Measurements from ENCODE around the gene TMEM229B. TPM values are rescaled to one million over a fixed set of nuclear protein-coding genes. Genes with fewer than 3 reads are reported as not detected.

Gene TMEM229B
- polyA plus RNA-seq, 2 donors = 0.26 to 0.28 TPM

DNA sequence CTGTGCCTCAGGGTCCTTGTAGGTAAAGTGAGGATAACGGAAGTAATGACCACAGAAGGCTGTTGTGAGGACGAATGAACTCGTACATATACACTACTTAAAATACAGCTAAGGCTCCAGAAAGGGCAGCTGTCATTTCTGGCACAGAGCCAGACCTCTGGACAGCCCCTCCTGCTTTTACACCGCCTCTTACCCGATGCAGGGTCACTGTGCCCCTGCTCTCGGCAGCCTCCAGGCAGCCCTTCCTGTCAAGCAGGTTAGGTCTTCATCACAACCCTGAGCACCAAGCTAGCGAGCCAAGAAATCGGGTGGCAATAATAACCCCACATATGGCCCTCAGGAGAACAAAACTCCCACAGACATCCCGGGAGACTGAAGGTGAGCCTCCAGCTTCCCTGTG lies 8.5 kb downstream of the TMEM229B start:
- H3K27me3 ChIP-seq (ENCODE audit: control insufficient read depth in 1 of 2, insufficient read depth in 2 of 2, low read length in 2 of 2) = no peaks in the 10 kb centered on the region
- no peak overlapping the region for H3K27ac ChIP-seq (ENCODE audit: low read depth in 2 of 2, low read length in 1 of 2)
- H3K4me1 ChIP-seq (ENCODE audit: control insufficient read depth in 2 of 2, insufficient read depth in 2 of 2, low read length in 1 of 2) = peaks cover 0 to 3% of the 10 kb centered on the region in 2 donors
- no peaks in the 10 kb centered on the region for H3K36me3 ChIP-seq (ENCODE audit: control insufficient read depth in 2 of 2, insufficient read depth in 2 of 2, low read length in 1 of 2)
- WGBS, 2 donors = 57 to 63% methylated on average over 9 of the region's 9 CpGs
- no peak overlapping the region for H3K4me3 ChIP-seq (ENCODE audit: low read depth in 1 of 2, low read length in 2 of 2)
- no peaks in the 10 kb centered on the region for H3K9me3 ChIP-seq (ENCODE audit: control insufficient read depth in 2 of 2, insufficient read depth in 1 of 2, low read depth in 1 of 2, low read length in 1 of 2)

GRCh38 chr14:67478800-67479084 lies 9.8 kb downstream of the TMEM229B start:
- WGBS, 2 donors = 86 to 91% methylated on average over 2 of the region's 2 CpGs
- no peaks in the 10 kb centered on the region for H3K27me3 ChIP-seq (ENCODE audit: control insufficient read depth in 1 of 2, insufficient read depth in 2 of 2, low read length in 2 of 2)
- peaks cover 0 to 3% of the 10 kb centered on the region in 2 donors for H3K4me1 ChIP-seq (ENCODE audit: control insufficient read depth in 2 of 2, insufficient read depth in 2 of 2, low read length in 1 of 2)
- no peak overlapping the region for H3K4me3 ChIP-seq (ENCODE audit: low read depth in 1 of 2, low read length in 2 of 2)
- H3K27ac ChIP-seq (ENCODE audit: low read depth in 2 of 2, low read length in 1 of 2) = no peak overlapping the region
- H3K9me3 ChIP-seq (ENCODE audit: control insufficient read depth in 2 of 2, insufficient read depth in 1 of 2, low read depth in 1 of 2, low read length in 1 of 2) = no peaks in the 10 kb centered on the region
- H3K36me3 ChIP-seq (ENCODE audit: control insufficient read depth in 2 of 2, insufficient read depth in 2 of 2, low read length in 1 of 2) = no peaks in the 10 kb centered on the region

DNA sequence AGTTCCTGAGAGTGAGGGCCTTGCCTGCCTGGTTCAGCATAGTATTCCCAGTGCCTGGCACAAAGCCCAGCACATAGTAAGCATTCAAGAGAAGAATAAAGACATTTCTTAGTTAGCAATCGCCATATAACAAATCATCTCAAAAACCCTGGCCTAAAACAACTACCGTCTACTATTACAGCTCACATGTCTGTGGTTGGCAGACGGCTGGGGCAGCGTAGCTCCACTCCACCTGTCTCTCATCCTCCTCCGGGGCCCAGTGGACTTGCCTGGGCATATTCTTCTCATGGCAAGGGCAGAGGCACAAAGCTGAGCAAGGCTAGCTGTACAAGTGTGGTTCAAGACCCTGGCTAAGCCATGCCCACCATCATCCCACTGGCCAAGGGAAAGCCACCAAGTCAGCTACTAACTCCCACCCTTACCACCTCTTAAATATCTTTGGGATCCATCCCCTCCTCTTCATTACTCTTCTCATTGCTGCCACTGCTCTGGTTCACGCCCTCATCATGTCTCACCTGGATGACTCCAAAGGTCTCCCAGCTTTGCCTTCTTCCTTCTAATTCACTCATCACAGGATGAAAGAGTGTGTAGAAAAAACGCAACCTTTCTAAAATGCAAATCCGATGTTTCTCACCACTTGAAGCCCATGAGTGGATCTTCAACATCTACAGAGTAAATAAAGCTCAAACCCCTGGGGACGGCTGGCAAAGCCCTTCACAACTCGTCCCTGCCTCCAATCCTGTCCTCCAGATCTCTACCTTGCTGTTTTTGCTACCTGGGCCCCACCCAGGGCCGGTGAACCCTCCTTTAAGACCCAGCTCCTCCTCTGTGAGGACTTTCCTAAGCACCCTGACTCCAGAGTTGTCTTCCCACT lies 10.4 kb downstream of the TMEM229B start:
- Histone ChIP-seq H3K36me3 (ENCODE audit: control insufficient read depth in 2 of 2, insufficient read depth in 2 of 2, low read length in 1 of 2) (no peaks in the 10 kb centered on the region), H3K27ac (ENCODE audit: low read depth in 2 of 2, low read length in 1 of 2) (no peak overlapping the region), H3K4me3 (ENCODE audit: low read depth in 1 of 2, low read length in 2 of 2) (no peak overlapping the region), H3K4me1 (ENCODE audit: control insufficient read depth in 2 of 2, insufficient read depth in 2 of 2, low read length in 1 of 2) (peaks cover 0 to 3% of the 10 kb centered on the region in 2 donors), H3K27me3 (ENCODE audit: control insufficient read depth in 1 of 2, insufficient read depth in 2 of 2, low read length in 2 of 2) (no peaks in the 10 kb centered on the region), H3K9me3 (ENCODE audit: control insufficient read depth in 2 of 2, insufficient read depth in 1 of 2, low read depth in 1 of 2, low read length in 1 of 2) (no peaks in the 10 kb centered on the region)
- WGBS, 2 donors = 71 to 78% methylated on average over 11 of the region's 11 CpGs

DNA sequence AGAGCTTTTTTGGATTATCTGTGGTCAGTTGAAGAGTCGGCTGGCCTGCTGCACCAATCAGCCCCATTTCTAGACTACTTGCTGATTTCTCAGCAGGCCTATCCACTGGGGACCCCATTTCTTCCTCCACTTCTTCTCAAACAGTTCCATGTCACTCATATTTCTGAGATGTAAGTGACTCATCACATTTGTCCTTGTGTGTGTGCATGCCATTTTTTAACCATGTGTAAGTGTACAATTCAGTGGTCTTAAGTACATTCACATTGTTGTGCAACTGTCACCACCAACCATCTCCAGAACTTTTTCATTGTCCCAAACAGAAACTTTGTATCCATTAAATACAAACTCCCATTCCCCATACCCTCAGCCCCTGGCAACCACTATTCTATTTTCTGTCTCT lies 14.2 kb downstream of the TMEM229B start:
- Histone ChIP-seq H3K27me3 (ENCODE audit: control insufficient read depth in 1 of 2, insufficient read depth in 2 of 2, low read length in 2 of 2) (no peaks in the 10 kb centered on the region), H3K4me3 (ENCODE audit: low read depth in 1 of 2, low read length in 2 of 2) (no peak overlapping the region), H3K27ac (ENCODE audit: low read depth in 2 of 2, low read length in 1 of 2) (no peak overlapping the region), H3K4me1 (ENCODE audit: control insufficient read depth in 2 of 2, insufficient read depth in 2 of 2, low read length in 1 of 2) (peaks cover 0 to 3% of the 10 kb centered on the region in 2 donors), H3K9me3 (ENCODE audit: control insufficient read depth in 2 of 2, insufficient read depth in 1 of 2, low read depth in 1 of 2, low read length in 1 of 2) (no peaks in the 10 kb centered on the region), H3K36me3 (ENCODE audit: control insufficient read depth in 2 of 2, insufficient read depth in 2 of 2, low read length in 1 of 2) (no peaks in the 10 kb centered on the region)
- WGBS, 2 donors = 92 to 100% methylated on average over 1 of the region's 1 CpG

- 97% methylated on average over 52 of the region's 52 CpGs for WGBS, 2 donors
- no peaks in the 10 kb centered on the region for H3K27me3 ChIP-seq (ENCODE audit: control insufficient read depth in 1 of 2, insufficient read depth in 2 of 2, low read length in 2 of 2)
- no peaks in the 10 kb centered on the region for H3K9me3 ChIP-seq (ENCODE audit: control insufficient read depth in 2 of 2, insufficient read depth in 1 of 2, low read depth in 1 of 2, low read length in 1 of 2)
- no peaks in the 10 kb centered on the region for H3K36me3 ChIP-seq (ENCODE audit: control insufficient read depth in 2 of 2, insufficient read depth in 2 of 2, low read length in 1 of 2)
- H3K4me1 ChIP-seq (ENCODE audit: control insufficient read depth in 2 of 2, insufficient read depth in 2 of 2, low read length in 1 of 2) = peaks cover 0 to 3% of the 10 kb centered on the region in 2 donors
- no peak overlapping the region for H3K4me3 ChIP-seq (ENCODE audit: low read depth in 1 of 2, low read length in 2 of 2)
- no peak overlapping the region for H3K27ac ChIP-seq (ENCODE audit: low read depth in 2 of 2, low read length in 1 of 2)
Observed at GRCh38 chr14:67473290-67474082, 15.0 kb downstream of the TMEM229B start.

DNA sequence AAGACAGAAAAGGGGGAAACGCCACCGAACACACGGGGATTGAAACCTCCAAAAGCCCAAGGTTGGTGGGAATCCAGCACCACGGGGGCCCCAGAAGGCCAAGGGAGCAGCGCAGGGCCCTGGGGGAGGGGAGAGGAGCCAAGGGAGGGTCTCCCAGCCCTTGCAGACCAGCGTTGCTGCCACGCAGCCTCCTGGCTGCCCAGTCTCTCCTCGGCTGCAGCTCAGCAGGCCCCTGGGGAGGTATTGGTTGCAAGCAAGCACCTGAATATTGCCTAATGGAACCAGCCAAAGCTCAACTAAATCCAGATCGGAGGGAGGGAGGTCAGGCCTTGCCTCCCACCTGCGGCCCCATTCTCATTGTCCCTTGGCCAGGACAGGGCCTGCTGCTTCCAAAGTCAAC lies 15.8 kb downstream of the TMEM229B start:
- H3K27ac ChIP-seq (ENCODE audit: low read depth in 2 of 2, low read length in 1 of 2) = no peak overlapping the region
- H3K4me3 ChIP-seq (ENCODE audit: low read depth in 1 of 2, low read length in 2 of 2) = no peak overlapping the region
- H3K36me3 ChIP-seq (ENCODE audit: control insufficient read depth in 2 of 2, insufficient read depth in 2 of 2, low read length in 1 of 2) = no peaks in the 10 kb centered on the region
- no peaks in the 10 kb centered on the region for H3K9me3 ChIP-seq (ENCODE audit: control insufficient read depth in 2 of 2, insufficient read depth in 1 of 2, low read depth in 1 of 2, low read length in 1 of 2)
- no peaks in the 10 kb centered on the region for H3K4me1 ChIP-seq (ENCODE audit: control insufficient read depth in 2 of 2, insufficient read depth in 2 of 2, low read length in 1 of 2)
- H3K27me3 ChIP-seq (ENCODE audit: control insufficient read depth in 1 of 2, insufficient read depth in 2 of 2, low read length in 2 of 2) = no peaks in the 10 kb centered on the region
- whole genome bisulfite sequencing, 2 donors = 88 to 93% methylated on average over 9 to 10 of the region's 10 CpGs

- WGBS, 2 donors = 86 to 92% methylated on average over 3 of the region's 3 CpGs
- Histone ChIP-seq H3K27me3 (ENCODE audit: control insufficient read depth in 1 of 2, insufficient read depth in 2 of 2, low read length in 2 of 2) (no peaks in the 10 kb centered on the region), H3K9me3 (ENCODE audit: control insufficient read depth in 2 of 2, insufficient read depth in 1 of 2, low read depth in 1 of 2, low read length in 1 of 2) (no peaks in the 10 kb centered on the region), H3K4me3 (ENCODE audit: low read depth in 1 of 2, low read length in 2 of 2) (no peak overlapping the region), H3K4me1 (ENCODE audit: control insufficient read depth in 2 of 2, insufficient read depth in 2 of 2, low read length in 1 of 2) (no peaks in the 10 kb centered on the region), H3K36me3 (ENCODE audit: control insufficient read depth in 2 of 2, insufficient read depth in 2 of 2, low read length in 1 of 2) (no peaks in the 10 kb centered on the region), H3K27ac (ENCODE audit: low read depth in 2 of 2, low read length in 1 of 2) (no peak overlapping the region)
Observed at GRCh38 chr14:67469954-67470353, 18.6 kb downstream of the TMEM229B start.

GRCh38 chr14:67468378-67468730 lies 20.2 kb downstream of the TMEM229B start:
- Histone ChIP-seq H3K4me1 (ENCODE audit: control insufficient read depth in 2 of 2, insufficient read depth in 2 of 2, low read length in 1 of 2) (no peaks in the 10 kb centered on the region), H3K9me3 (ENCODE audit: control insufficient read depth in 2 of 2, insufficient read depth in 1 of 2, low read depth in 1 of 2, low read length in 1 of 2) (no peaks in the 10 kb centered on the region), H3K4me3 (ENCODE audit: low read depth in 1 of 2, low read length in 2 of 2) (no peak overlapping the region), H3K27ac (ENCODE audit: low read depth in 2 of 2, low read length in 1 of 2) (no peak overlapping the region), H3K27me3 (ENCODE audit: control insufficient read depth in 1 of 2, insufficient read depth in 2 of 2, low read length in 2 of 2) (no peaks in the 10 kb centered on the region), H3K36me3 (ENCODE audit: control insufficient read depth in 2 of 2, insufficient read depth in 2 of 2, low read length in 1 of 2) (no peaks in the 10 kb centered on the region)
- 75 to 85% methylated on average over 6 of the region's 6 CpGs for WGBS, 2 donors

- no peak overlapping the region for H3K4me3 ChIP-seq (ENCODE audit: low read depth in 1 of 2, low read length in 2 of 2)
- H3K27ac ChIP-seq (ENCODE audit: low read depth in 2 of 2, low read length in 1 of 2) = no peak overlapping the region
- no peaks in the 10 kb centered on the region for H3K27me3 ChIP-seq (ENCODE audit: control insufficient read depth in 1 of 2, insufficient read depth in 2 of 2, low read length in 2 of 2)
- H3K4me1 ChIP-seq (ENCODE audit: control insufficient read depth in 2 of 2, insufficient read depth in 2 of 2, low read length in 1 of 2) = no peaks in the 10 kb centered on the region
- WGBS, 2 donors = 67 to 85% methylated on average over 1 of the region's 1 CpG
- no peaks in the 10 kb centered on the region for H3K36me3 ChIP-seq (ENCODE audit: control insufficient read depth in 2 of 2, insufficient read depth in 2 of 2, low read length in 1 of 2)
- no peaks in the 10 kb centered on the region for H3K9me3 ChIP-seq (ENCODE audit: control insufficient read depth in 2 of 2, insufficient read depth in 1 of 2, low read depth in 1 of 2, low read length in 1 of 2)
Observed at GRCh38 chr14:67467134-67467533, 21.4 kb downstream of the TMEM229B start.

All from esophagus (tissue), 2 donors.